Activated T-cell treated with anti-CD3 and anti-CD28 coated beads for 1 hour (primary cell): ENCODE results near the gene ITGB4.

Experiments
- DNase-seq: peaks from one replicate; pipeline ENCODE4 v3.0.0-alpha.2; 2020; ENCODE audit warnings: low read depth

ITGB4 gene

DNA sequence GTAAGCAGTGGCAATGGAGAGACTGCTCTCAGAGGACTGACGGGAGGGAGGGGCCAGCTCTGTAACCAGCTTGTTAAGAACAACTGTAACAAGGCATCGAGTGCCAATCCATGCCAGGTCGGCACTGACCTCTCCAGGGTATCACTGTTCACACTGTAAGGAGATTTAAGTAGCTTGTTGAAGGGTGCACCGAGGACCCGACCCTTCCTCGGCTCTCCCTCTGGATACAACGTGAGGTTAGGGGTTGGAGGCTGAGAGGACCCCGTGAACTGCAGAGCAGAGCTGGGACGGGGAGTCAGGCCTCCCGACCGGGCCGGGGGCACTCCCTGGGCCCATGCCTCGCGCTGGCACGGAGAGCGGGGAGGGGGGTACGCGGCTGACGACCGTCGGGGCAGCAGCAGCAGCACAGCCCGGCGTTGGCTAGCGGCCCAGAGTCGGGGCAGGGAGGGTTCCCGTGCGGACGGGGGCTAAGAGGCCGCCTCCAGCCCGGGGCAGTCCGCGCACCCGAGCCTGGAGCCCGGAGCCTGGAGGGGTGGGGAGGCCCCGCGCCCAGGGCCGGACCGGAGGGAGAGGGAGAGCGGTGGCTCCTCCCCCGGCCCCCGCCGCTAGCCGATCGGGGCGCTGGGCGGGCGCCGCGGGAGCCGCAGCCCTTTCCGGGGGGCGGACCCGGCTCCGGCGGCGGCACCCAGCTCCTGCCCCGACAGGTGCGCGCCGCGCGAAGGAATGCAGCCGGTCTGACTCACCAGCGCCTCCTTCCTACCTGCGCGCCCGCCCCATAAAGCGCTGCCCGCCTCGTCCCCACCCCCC, at the start of gene ITGB4:
TSS of gene ITGB4 (plus strand) at position 804 of the 807 bp plus-strand sequence. CDS start 3,245 bp downstream, outside the sequence.
- peak; percentile 60 for DNase-seq

DNA sequence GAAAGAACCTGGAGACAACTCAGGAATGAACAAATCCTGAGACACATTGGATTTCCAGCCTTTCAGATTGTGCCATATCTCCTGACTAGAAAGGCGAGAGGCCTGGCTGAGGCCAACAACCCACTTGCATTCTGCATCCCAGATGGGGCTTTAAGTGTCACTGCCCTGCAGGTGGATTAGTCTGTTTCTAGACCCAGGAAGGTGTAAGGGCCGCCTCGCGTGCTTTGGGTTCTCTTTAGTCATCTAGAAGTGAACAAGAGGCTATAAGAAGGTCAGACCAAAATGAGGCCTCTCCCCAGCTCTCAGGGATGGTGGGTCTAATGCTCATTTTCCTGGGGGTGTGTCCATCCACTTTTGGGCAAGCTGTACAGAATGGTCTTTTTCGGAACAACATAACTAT, 49.2 kb upstream of the ITGB4 start:
- no peak for DNase-seq

DNA sequence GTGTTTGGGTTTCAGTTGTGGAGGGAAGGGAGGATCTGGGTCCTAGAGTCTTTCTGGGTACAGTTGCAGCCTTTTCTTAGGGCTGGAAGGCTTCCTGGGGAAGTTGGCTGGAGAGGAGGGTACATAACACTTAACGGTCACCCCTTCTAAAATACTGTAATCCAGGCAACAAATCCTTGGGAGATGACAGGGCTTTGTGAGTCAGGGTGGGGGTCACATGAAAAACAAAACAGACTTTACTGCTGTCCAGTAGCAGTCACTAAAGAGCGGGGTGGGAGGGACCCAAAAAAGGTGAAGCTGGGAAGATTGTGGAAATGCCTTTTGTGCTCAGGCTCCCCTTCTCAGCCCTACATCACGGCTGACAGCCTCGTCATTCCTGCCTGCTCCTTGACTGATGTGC, 47.8 kb upstream of the ITGB4 start:
- DNase-seq: no peak

- DNase-seq: no peak
Observed at GRCh38 chr17:75676461-75676860, 44.8 kb upstream of the ITGB4 start.

GRCh38 chr17:75679706-75680211, 41.5 kb upstream of the ITGB4 start:
- DNase-seq: no peak

DNA sequence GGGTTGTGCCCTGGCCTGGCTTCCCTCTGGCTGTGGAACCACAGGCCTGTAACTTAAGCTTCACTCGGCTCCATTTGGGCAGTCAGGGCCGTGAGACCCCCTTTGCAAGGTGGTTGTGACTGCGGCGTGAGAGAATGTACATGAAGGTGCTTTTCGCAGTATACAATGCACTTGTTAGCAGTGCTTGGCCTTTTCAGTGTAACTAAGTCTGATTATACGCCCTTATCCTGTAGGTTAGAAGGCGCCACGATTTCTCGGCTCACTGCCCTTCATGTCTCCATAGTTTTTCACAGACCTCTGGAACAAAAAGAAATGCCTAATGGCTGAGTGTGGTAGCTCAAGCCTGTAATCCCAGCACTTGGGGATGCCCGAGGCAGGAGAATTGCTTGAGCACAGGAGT, 40.8 kb upstream of the ITGB4 start:
- no peak for DNase-seq

GRCh38 chr17:75681289-75681688, 40.0 kb upstream of the ITGB4 start:
- no peak for DNase-seq

- no peak for DNase-seq
Observed at GRCh38 chr17:75683583-75683982, 37.7 kb upstream of the ITGB4 start.

DNA sequence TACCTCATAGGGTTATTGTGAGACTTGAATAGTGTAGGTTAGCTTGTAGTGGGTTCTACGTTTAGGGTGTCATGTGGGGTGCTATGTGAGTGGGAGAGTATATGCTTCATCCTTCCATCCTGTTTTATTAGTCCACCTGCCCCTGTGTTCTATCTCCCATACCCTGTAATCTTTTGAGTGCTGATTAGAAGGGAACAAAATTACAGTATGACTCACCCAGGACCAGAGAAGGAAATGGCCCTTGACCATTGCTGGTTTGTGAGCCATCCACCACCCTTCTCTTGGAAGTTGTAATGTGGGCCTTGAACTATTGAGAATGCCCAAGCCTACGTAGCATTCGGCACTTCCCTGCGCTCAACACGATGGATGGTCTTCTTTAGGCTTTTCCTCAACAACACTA, 37.0 kb upstream of the ITGB4 start:
- DNase-seq: no peak

- no peak for DNase-seq
Observed at GRCh38 chr17:75684924-75685323, 36.3 kb upstream of the ITGB4 start.

- DNase-seq: no peak
Observed at GRCh38 chr17:75685499-75685898, 35.8 kb upstream of the ITGB4 start.

- DNase-seq: no peak
Observed at GRCh38 chr17:75688209-75688825, 32.9 kb upstream of the ITGB4 start.

GRCh38 chr17:75689441-75689873, 31.8 kb upstream of the ITGB4 start:
- DNase-seq: peak; percentile 24

GRCh38 chr17:75691371-75691791, 29.9 kb upstream of the ITGB4 start:
- DNase-seq: no peak

DNA sequence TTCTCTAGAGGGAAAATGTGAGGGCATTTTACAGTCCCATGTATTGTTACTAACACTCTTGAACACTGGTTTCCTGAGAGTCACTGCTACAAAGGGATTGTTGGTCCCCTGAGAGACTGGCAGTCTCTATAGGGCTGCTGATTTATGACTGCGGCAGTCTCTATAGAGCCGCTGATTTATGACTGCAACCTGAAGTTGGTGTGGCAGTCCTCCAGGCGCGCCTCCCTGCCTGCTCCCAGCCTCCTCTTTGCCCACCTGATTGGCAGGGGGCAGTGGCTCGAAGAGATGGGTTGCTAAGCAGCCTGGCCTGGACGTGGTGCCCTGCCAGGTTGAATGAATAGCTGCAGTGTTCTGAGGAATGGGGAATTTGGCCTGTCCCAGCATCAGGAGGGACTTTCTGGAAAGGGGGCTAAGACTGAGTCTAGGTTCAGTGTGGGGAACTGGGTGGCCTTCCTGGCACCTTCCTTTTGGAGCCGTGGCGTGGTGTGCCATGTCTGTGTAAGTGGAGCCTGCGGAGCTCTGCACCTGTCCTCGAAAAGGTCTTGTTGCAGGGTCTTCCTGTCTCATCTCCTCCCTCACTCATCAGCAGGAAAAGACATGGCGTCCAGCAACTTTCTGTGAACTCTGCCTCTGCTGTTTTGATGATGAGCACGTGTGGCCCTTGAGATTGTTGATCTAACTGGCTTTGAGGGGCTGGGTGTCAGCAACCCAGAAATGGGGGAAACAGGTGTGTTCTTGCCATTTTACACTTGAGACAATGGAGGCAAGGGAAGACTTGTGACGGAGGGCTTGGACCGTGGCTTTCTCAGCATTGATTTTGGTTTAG, 29.2 kb upstream of the ITGB4 start:
- DNase-seq: no peak

GRCh38 chr17:75692976-75693375, 28.3 kb upstream of the ITGB4 start:
- DNase-seq: no peak

DNA sequence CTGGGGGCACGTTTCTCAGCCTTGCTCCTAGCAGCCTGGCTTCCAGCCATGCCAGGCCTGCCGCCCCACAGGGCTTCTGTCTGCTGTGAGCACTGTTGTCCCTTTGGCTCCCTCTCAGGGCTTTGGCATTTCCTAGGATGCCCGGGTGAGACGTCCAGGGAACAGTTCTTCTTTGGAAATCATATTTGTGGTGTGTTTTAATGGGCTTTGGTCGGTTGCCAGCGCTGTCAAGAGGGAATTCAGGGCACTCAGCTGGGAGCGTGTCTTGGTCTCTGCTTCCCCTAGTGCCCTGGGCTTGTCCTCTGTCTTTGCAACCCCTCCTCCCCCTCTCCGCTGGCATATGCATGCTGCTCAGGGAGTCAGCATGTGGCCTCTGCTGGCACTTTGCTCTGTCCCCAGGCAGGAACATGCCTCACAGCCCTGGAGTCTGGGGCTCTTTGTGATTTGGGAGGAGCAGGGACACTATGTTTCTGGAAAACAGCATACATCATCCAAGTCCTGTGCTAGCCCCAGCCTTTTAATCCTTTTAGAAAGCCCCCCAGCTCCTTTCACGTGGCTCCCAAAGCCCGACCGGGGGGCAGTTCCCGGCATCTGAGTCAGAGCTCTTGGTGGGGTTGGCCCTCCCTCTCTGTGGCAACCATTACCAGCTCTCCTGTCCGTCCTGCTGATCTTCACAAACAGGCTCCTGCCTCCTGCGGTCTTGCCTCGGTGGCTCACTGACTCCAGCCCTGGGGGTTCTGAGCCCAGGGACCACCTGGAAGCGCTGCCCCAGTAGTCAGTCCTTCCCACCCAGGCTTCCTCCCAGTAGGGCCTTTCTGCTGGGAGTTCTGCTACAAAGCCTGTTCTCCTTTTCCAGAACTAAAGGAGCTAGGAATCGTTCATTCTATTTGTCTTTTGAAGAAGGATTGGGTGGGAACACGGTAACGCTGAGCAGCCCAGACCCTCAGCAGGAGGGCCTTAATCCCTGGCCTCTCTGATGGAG, 27.5 kb upstream of the ITGB4 start:
- no peak for DNase-seq

GRCh38 chr17:75694536-75694935, 26.7 kb upstream of the ITGB4 start:
- DNase-seq: no peak

GRCh38 chr17:75695141-75695829, 26.0 kb upstream of the ITGB4 start:
- DNase-seq: no peak

- DNase-seq: no peak
Observed at GRCh38 chr17:75695830-75696271, 25.4 kb upstream of the ITGB4 start.
